ENCODE data around the gene CBX4.

The CBX4 gene

GRCh38 chr17:79796763-79797491 lies 42.3 kb downstream of the CBX4 start, which contains the start of gene CBX8 (continued):
- no peak for TF ChIP-seq ZNF148 (tag by site-specific recombination; IDR thresholded peaks at IDR 0.05; ENCODE audit: borderline replicate concordance)
- TF ChIP-seq ZNF510 (tag by site-specific recombination; IDR thresholded peaks at IDR 0.05; ENCODE audit: insufficient replicate concordance) = no peak
- peak; percentile 17; the same call in 1 of the 2 replicates for TF ChIP-seq ZNF692 (tag by site-specific recombination; IDR thresholded peaks at IDR 0.05)
- TF ChIP-seq ZSCAN18 (tag by site-specific recombination; IDR thresholded peaks at IDR 0.05) = no peak
- 0 out of 2 replicates have a peak, but pooled peaks have one; percentile 62 for TF ChIP-seq ZNF785 (tag by site-specific recombination; IDR thresholded peaks at IDR 0.05)
- peak; percentile 99 for TF ChIP-seq SCRT2 (tag by site-specific recombination; IDR thresholded peaks at IDR 0.05)
- no peak for TF ChIP-seq ZNF529 (tag by site-specific recombination; IDR thresholded peaks at IDR 0.05; ENCODE audit: insufficient replicate concordance)
- no peak for TF ChIP-seq ZNF311 (tag by site-specific recombination; IDR thresholded peaks at IDR 0.05; ENCODE audit: borderline replicate concordance)
- TF ChIP-seq ZNF223 (tag by site-specific recombination; IDR thresholded peaks at IDR 0.05) = no peak
- TF ChIP-seq HOXA7 (CRISPR knock-in tag; IDR thresholded peaks at IDR 0.05; ENCODE audit: borderline replicate concordance) = no peak
- TF ChIP-seq KLF9 (tag by site-specific recombination; IDR thresholded peaks at IDR 0.05; ENCODE audit: low read depth) = peak; percentile 93
- no peak for TF ChIP-seq ZNF530 (tag by site-specific recombination; IDR thresholded peaks at IDR 0.05; ENCODE audit: low read depth)
- peak; percentile 66 for TF ChIP-seq ZNF366 (tag by site-specific recombination; conservative IDR thresholded peaks at IDR 0.05)
- no peak for TF ChIP-seq ZNF624 (tag by site-specific recombination; IDR thresholded peaks at IDR 0.05)
- TF ChIP-seq ZNF138 (tag by site-specific recombination; IDR thresholded peaks at IDR 0.05; ENCODE audit: borderline replicate concordance) = no peak
- peak; percentile 88 for TF ChIP-seq KLF1 (tag by site-specific recombination; IDR thresholded peaks at IDR 0.05)
- peak; percentile 92 for TF ChIP-seq KLF8 (tag by site-specific recombination; IDR thresholded peaks at IDR 0.05)
- TF ChIP-seq BCL11A (tag by site-specific recombination; IDR thresholded peaks at IDR 0.05; ENCODE audit: low read depth) = no peak
- peak; percentile 96 for TF ChIP-seq SCRT1 (tag by site-specific recombination; IDR thresholded peaks at IDR 0.05; ENCODE audit: borderline replicate concordance)
- no peak for TF ChIP-seq OVOL3 (tag by site-specific recombination; IDR thresholded peaks at IDR 0.05)
- no peak for TF ChIP-seq ZNF514 (tag by site-specific recombination; IDR thresholded peaks at IDR 0.05)
- TF ChIP-seq, protein P1, sequence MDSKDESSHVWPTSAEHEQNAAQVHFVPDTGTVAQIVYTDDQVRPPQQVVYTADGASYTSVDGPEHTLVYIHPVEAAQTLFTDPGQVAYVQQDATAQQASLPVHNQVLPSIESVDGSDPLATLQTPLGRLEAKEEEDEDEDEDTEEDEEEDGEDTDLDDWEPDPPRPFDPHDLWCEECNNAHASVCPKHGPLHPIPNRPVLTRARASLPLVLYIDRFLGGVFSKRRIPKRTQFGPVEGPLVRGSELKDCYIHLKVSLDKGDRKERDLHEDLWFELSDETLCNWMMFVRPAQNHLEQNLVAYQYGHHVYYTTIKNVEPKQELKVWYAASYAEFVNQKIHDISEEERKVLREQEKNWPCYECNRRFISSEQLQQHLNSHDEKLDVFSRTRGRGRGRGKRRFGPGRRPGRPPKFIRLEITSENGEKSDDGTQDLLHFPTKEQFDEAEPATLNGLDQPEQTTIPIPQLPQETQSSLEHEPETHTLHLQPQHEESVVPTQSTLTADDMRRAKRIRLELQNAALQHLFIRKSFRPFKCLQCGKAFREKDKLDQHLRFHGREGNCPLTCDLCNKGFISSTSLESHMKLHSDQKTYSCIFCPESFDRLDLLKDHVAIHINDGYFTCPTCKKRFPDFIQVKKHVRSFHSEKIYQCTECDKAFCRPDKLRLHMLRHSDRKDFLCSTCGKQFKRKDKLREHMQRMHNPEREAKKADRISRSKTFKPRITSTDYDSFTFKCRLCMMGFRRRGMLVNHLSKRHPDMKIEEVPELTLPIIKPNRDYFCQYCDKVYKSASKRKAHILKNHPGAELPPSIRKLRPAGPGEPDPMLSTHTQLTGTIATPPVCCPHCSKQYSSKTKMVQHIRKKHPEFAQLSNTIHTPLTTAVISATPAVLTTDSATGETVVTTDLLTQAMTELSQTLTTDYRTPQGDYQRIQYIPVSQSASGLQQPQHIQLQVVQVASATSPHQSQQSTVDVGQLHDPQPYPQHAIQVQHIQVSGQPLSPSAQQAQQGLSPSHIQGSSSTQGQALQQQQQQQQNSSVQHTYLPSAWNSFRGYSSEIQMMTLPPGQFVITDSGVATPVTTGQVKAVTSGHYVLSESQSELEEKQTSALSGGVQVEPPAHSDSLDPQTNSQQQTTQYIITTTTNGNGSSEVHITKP (tag by site-specific recombination; IDR thresholded peaks at IDR 0.05) = peak; percentile 70
- no peak for TF ChIP-seq ZNF670 (tag by site-specific recombination; IDR thresholded peaks at IDR 0.05; ENCODE audit: low read depth)
- TF ChIP-seq ZBTB1 (tag by site-specific recombination; IDR thresholded peaks at IDR 0.05) = no peak; the same call in 1 of the 2 replicates
- peak; percentile 94 for TF ChIP-seq PBX3 (CRISPR knock-in tag; IDR thresholded peaks at IDR 0.05)
- TF ChIP-seq ZNF175 (tag by site-specific recombination; IDR thresholded peaks at IDR 0.05) = no peak
- TF ChIP-seq ZNF26 (tag by site-specific recombination; IDR thresholded peaks at IDR 0.05) = no peak
